NCI-H2107 treated with DMSO at 0.1 percent for 48 hours (cell line): ENCODE measurements around the gene PSMD10.

Source experiments
- DNase-seq: peaks from one replicate; lab custom pipeline; 2025; ENCODE audit not compliant: unreplicated experiment; lab: John Stamatoyannopoulos, UW

Gene PSMD10

GRCh38 chrX:108091264-108091877, at the start of gene PSMD10, which contains the start of gene ATG4A:
Gene PSMD10, minus strand, starts transcription at chrX:108091542. Its CDS starts 22 bp downstream, at chrX:108091520.
Gene ATG4A, plus strand, starts transcription at chrX:108091778. Its CDS starts 49 bp downstream, at chrX:108091827.
- peak; percentile 97 for DNase-seq

DNA sequence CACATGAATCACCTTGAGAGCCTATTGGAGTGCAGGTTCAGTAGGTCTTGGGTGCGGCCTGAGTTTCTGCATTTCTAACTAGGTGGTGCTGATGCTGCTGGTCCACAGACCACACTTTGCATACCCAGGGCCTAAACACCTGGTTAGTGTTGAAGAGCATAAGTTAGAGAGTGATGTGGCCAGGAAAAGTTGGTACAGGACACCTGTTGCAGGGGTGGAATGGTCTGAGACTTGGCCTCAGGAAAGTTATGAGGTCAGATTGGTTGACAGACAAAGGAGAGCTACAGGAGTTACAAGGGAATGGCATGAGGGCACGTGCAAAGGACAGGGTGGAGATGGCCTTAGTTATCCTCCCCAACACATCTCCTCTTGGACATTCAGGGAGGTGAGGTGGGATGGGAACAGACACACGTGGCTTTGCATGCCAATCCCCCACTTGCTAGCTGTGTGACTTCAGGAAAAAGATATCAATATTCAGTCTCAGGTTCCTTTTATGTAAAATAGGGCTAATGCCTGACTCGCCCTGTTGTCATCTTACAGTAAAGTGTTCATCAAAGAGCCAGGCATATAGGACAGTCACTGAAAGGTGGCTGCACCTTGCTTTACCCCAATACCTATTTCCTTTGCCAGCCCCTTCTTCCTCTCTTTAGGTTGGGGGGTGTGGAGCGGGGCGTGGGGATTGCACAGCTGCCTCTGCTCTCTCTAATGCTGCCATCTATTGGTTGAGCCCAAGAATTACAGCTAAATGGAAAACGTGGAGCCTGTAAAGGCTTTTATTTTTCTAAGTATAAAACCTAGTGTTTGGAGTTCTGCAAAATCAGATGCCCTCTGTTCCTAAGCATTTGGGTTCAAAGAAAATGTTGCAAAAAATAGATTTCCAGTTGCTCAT, 47.7 kb upstream of the PSMD10 start:
- DNase-seq: no peak

DNA sequence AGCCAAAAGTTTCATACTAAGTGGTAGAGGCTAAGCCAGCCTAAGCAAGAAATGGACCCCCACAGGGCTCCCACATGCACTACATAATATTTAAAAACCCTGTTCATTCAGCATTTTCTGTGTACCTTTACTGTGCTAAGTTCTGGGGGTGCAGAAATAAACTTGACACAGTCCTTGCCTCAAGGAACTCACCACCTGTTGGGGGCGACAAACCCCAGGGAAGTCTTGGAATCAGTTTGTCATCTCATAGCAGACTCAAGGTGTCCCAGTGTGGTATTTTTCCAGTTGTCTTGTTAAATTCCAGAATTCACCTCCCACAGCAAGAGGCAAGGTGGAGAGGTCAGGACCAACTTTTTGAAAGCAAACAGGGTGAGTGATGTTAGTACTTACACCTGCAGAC, 43.4 kb upstream of the PSMD10 start:
- DNase-seq: no peak

GRCh38 chrX:108132876-108133275, 41.5 kb upstream of the PSMD10 start:
- DNase-seq: no peak

DNA sequence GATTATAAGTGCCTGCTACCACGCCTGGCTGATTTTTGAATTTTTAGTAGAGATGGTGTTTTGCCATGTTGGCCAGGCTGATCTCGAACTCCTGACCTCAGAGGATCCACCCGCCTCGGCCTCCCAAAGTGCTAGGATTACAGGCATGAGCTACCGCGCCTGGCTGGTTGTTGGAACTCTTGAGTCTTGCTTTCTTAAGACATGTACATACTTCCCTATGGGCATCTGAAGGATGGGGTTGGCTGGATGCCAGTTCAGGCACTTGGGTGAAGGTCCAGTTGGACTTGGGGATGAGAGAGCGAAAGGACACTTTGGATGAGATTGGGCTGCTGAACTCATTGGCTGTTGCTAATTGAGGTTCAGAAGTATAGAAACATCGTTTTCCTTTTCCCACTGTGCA, 40.7 kb upstream of the PSMD10 start:
- no peak for DNase-seq

GRCh38 chrX:108131471-108131870, 40.1 kb upstream of the PSMD10 start:
- no peak for DNase-seq

GRCh38 chrX:108130889-108131288, 39.5 kb upstream of the PSMD10 start:
- no peak for DNase-seq

- no peak for DNase-seq
These were observed 35.8 kb upstream of the PSMD10 start for GRCh38 chrX:108127152-108127551.

DNA sequence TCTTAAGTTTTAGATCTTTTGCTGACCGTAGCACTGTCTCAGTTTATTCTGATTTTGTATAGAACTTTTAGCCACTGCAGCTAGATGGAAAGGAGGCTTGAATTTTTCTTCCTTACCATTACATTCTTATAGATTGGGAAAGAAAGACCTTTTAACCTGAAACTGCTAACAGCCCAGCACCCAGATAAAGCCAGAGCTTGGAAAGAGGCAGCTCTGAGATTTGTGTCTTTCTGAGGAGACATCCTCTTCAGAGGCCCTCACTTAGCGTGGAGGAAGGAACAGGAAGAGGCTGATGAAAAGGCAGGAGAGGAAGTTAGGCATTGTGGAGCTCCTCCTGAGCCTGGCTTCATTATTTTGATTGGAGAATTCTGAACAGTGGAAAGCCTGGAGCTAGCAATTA, 35.3 kb upstream of the PSMD10 start:
- no peak for DNase-seq

DNA sequence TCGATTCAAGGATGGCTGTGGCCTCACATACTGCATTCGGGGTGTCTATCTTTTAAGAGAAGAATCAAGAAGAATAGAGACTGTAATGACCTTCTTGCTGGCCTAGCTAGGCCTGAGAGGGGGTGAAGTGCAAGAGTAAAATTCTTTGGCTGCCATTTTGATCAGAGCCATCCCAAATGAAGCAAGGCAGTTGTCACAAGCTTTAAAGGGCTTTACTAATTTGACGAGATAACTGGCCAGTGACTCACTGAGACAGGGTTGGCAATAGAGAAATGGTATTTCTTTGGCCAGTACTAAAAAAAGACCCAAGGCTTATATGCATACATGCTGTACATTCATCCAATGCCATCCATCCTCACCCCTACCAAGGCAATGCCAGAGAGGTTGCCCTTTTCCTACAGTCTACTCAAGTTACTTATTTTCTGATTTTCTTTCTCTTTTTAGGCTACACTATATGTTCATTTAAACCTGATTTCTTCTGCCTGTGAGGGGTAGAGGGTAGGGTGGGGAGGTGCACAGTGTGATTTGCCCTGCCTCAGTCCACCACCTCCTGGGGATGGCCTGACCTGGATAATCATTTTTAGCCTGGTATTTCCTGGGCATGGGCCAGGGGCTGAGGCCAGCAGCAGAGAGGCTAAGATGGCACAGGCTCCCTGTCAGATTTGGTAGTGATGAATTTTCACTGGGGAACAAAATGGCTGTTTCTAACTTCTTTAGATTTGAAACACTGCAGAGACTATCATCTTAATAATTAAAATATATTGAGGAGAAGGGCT, 32.4 kb upstream of the PSMD10 start:
- DNase-seq: no peak

DNA sequence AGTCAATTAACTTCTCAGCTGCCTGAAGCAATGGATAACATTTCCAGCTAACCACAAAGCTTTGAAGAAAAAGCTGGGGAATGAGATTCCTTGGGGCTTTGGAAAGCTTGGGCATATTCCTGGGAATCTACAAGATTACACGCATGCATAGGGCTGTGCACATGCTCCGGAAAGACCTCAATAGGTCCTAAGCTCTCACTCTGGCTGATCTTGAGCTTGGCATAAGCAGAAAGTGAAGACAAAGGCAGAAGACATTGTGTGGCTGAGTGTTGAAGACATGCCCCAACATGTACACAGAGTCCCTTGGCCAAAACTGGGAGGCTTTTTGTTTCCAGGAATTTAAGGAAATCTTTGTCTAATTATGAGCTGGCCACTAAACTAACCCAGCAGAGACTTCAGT, 31.4 kb upstream of the PSMD10 start:
- no peak for DNase-seq

GRCh38 chrX:108121291-108121690, 29.9 kb upstream of the PSMD10 start:
- no peak for DNase-seq

DNA sequence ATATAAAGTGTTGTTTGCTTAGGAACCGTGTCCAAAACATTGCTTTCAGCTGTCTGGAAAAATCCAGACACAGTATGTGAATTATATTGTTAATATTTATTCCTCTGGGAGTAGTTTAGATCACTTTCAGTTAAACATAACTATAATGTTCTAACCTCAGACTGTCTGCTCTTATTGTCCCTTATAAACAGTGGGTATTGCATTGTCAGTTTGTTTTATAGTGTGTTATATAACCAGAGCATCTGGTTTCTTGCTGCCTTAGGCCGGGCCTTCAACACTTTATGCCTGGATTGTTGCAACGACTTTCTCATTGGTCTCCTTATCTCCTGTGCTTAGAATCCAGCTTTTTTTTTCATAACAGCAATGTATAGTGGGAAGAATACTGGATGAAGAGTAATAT, 26.6 kb upstream of the PSMD10 start:
- DNase-seq: peak; percentile 79

DNA sequence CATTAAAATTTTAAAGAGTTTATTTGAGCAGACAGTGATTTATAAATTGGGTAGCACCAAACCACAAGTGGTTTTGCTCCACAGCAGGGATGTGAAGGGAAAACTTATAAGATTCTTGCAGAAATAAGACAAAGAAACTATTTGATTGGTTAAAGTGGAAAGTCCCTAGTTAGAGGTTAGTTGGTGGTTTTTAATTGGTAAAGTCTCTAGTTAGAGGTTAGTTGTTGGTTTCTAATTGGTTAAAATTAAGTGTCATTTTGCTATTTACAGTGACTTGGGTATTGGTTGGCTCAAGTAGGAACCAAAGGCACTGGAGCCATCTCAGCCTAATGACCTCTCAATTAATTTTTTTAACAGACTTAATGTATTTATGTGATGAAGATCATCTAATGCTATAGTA, 23.2 kb upstream of the PSMD10 start:
- DNase-seq: no peak

DNA sequence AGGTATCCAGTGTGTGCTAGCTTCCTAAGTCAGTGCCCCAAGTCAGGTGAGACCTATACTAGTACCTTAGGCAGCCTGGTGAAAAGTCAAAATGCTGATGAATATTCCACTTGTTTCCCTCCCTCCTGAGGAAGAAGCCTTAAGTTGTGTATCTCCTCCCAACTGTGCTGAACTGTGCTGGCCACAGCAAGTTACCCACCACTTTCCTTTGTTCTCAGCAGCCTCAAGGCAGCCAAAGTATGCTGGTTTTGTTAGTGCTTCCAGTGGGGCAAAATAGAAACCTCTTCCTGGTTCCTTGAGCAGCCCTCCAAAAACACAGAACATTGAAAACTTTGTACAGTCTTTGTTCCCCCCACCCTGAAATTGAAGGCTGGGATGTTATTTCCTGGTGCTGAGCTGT, 14.1 kb upstream of the PSMD10 start:
- no peak for DNase-seq

DNA sequence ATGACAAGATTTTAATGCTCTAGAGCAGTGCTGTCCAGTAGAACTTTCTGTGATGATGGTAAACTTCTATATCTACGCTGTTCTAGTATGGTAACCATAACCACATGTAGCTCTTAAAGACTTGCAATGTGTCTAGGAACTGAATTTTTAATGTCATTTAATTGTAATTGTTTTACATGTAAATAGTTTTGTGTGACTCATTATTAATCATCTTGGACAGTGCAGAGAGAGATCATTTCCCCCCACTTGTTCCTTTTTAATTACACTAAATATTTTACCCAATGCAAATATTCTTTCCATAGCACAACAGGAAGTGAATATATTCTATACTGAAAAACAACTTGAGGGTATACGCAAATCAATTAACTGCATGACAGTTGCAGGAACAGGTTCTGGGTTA, 6.0 kb upstream of the PSMD10 start:
- DNase-seq: no peak

DNA sequence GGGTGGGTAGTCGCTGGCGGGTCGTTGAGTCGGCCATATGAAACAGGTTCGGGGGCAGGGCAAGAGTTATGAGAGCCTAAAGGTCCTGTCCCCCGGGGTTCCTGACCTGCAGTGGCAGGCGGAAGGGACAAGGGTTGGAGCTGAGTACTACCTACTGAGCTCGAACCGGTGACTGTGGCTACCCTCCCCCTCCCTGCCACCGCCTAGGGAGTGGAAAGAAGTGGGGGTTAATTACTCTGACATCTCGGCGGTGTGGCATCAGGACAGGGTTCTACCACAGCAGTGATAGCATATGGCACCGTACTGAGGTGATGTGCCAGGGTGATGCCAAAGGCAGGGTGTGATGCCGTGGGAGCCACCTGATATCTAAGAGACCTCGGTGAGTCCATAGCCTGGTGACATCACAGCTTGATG, 543 bp upstream of the PSMD10 start:
- DNase-seq: peak; percentile 59

DNA sequence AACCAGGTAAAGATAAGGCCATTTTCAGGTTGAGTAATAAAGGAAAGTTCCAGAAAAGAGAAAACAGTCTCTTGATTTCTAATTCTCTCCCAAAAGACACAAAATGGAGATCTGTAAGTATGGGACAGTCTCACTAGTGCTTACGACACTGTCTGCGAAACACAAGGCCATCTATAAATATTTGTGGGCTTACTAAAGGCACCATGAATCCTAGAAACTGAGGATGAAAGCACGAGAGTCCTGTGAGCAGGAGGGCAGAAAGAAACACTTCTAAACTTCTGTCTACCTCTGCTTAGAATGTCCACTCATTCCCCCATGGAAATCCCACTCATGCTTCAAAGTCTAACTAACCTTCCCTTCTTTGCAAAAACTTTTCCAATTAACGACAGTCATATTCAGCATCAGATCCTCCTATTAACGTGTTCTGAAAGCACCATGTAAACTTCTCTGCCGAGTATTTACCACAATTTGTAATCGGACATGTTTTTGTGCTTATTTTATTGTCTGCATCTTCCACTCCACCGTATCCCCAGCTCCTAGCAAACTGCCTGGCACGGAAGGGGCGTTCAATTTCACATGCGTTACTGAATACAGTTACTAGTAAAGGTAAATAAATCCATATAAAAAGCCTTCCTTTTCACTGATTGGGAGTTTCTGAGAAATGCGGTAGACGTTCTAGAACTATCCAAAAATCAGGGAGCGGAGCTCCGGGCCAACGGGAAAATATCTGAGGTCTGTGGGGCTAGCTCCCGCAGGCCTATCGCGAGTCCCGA, 665 bp downstream of the PSMD10 start:
- DNase-seq: no peak

- DNase-seq: no peak
These were observed 2.8 kb downstream of the PSMD10 start for GRCh38 chrX:108088511-108088910.

- no peak for DNase-seq
These were observed 3.5 kb downstream of the PSMD10 start for GRCh38 chrX:108087792-108088191.

DNA sequence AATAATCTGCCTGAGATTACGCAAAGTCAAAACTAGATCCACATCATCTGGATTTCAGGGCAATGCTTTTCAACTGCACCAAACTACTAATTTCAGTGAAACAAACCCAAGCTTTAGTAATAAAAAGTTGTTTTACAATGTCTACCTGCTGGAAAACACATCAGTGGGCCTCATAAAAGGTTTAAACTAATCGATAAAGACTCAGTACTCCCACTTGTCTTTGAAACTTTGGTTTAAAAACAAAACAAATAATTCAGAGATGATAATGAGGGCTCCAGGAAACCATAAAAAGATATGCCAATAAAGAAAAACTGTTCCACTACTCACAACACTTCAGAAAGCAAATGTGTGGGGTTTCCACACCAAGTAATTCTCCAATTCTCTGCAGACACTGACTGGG, 10.2 kb downstream of the PSMD10 start:
- DNase-seq: no peak
